22Rv1 (cell line): Measurements from ENCODE around the gene GPC6.

Source experiments
- CTCF ChIP-seq: fragments of 450-650 bp; IDR thresholded peaks from 2 replicates; pipeline ENCODE4 v1.5.1; 2017; ENCODE audit warnings: mild to moderate bottlenecking
- ZFX ChIP-seq: fragments of 450-650 bp; IDR thresholded peaks from 2 replicates; pipeline ENCODE4 v1.6.1; 2017; ENCODE audit warnings: antibody characterized with exemption, borderline replicate concordance

DNA sequence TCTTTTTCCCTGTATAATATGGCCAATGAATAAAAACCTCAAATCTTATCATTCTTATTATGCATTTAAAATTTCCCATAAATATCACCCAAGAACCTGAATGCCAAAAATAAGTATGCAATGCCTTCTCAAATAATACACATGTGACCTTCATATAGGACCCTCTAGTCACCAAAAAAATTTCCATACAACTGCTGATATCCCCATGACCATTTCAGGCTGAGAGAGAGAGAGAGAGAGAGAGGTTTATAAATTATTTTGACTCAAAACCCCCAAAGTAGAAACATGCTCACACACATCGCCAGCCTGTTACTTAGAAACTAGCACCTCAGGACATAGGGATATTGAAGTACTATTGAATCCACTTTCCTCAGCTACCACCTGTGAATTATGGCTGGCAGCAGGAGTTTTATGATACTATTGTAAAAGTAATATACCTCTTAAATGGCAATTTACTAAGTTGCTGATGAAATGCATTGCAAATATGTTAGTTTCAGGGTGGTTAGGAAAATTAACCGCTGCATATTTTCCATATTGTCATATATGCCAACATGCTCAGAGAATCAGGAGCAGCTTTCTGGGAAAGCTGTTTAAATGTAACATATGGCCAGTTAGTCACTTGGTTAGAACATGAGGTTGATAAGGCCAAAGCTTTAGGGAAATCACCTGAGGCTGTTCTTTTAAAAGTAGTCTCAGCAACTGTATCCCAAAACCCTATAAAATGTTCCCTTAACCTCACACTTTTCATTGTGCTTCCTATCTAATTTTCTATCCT lies 1022.0 kb downstream of the GPC6 start:
- TF ChIP-seq CTCF (no peak), ZFX (no peak)
